ENCODE results near the gene CRLF3.
"Not testable (repeated sequence)": the region's sequence is repeated elsewhere in the genome, so short reads cannot be mapped to it uniquely, and the experiment has no call there.

Gene CRLF3

GRCh38 chr17:30824356-30825145 lies at the start of gene CRLF3:
CRLF3 (minus strand) TSS chr17:30824692; CDS start chr17:30824651, 41 bp downstream.
- DNase-seq = peak; percentile 53

- DNase-seq = no peak
These were observed 44.5 kb upstream of the CRLF3 start for GRCh38 chr17:30869005-30869404.

GRCh38 chr17:30864636-30865035 lies 40.1 kb upstream of the CRLF3 start:
- DNase-seq = no peak

GRCh38 chr17:30858556-30859250 lies 34.2 kb upstream of the CRLF3 start:
- no peak for DNase-seq

GRCh38 chr17:30854146-30854545 lies 29.7 kb upstream of the CRLF3 start:
- no peak for DNase-seq

GRCh38 chr17:30848021-30848420 lies 23.5 kb upstream of the CRLF3 start:
- DNase-seq = no peak

- DNase-seq = no peak
These were observed 16.3 kb upstream of the CRLF3 start for GRCh38 chr17:30840771-30841170.

GRCh38 chr17:30838202-30838807 lies 13.8 kb upstream of the CRLF3 start:
- no peak for DNase-seq

GRCh38 chr17:30832438-30833124 lies 8.1 kb upstream of the CRLF3 start:
- DNase-seq = no peak

- DNase-seq = peak; percentile 21
These were observed 7.4 kb upstream of the CRLF3 start, which contains the start of gene ATAD5 for GRCh38 chr17:30831663-30832437. ATAD5 (plus strand) TSS chr17:30831966; CDS start chr17:30832348, 382 bp downstream.

- DNase-seq = no peak
These were observed 6.8 kb upstream of the CRLF3 start for GRCh38 chr17:30831257-30831656.

- DNase-seq = no peak
These were observed 4.5 kb upstream of the CRLF3 start for GRCh38 chr17:30829022-30829421.

- DNase-seq = no peak
These were observed 2.6 kb upstream of the CRLF3 start for GRCh38 chr17:30827082-30827481.

GRCh38 chr17:30824002-30824355 lies 513 bp downstream of the CRLF3 start:
- DNase-seq = no peak

- DNase-seq = no peak
These were observed 1.1 kb downstream of the CRLF3 start for GRCh38 chr17:30823421-30823820.

- not testable (repeated sequence) for DNase-seq
These were observed 1.6 kb downstream of the CRLF3 start for GRCh38 chr17:30822919-30823318.

- no peak for DNase-seq
These were observed 2.4 kb downstream of the CRLF3 start for GRCh38 chr17:30821871-30822723.

- no peak for DNase-seq
These were observed 4.4 kb downstream of the CRLF3 start for GRCh38 chr17:30819971-30820705.

GRCh38 chr17:30816165-30816564 lies 8.3 kb downstream of the CRLF3 start:
- DNase-seq = no peak

GRCh38 chr17:30814860-30815259 lies 9.6 kb downstream of the CRLF3 start:
- not testable (repeated sequence) for DNase-seq

- not testable (repeated sequence) for DNase-seq
These were observed 10.3 kb downstream of the CRLF3 start for GRCh38 chr17:30814236-30814635.

Data from GF-D8 (cell line).